GM21723 (cell line): ENCODE results near the gene ALDOB.
"Not testable (repeated sequence)": the region's sequence is repeated elsewhere in the genome, so short reads cannot be mapped to it uniquely, and the experiment has no call there.

Source experiments
- ATAC-seq: cut with Tn5 transposase; IDR thresholded peaks from one replicate; pipeline ENCODE4 v1.9.1; 2021; ENCODE audit warnings: mild to moderate bottlenecking, moderate library complexity; ENCODE audit not compliant: unreplicated experiment

Gene ALDOB

GRCh38 chr9:101388507-101388993 lies 47.0 kb downstream of the ALDOB start:
- no peak for ATAC-seq

GRCh38 chr9:101387871-101388506 lies 47.6 kb downstream of the ALDOB start:
- ATAC-seq = peak; percentile 70

- not testable (repeated sequence) for ATAC-seq
Observed at GRCh38 chr9:101384873-101385536, 50.6 kb downstream of the ALDOB start, which contains the start of gene BAAT. BAAT (minus strand) TSS chr9:101385006; CDS start chr9:101371404, 13,602 bp downstream.

- no peak for ATAC-seq
Observed at GRCh38 chr9:101383361-101383760, 52.2 kb downstream of the ALDOB start.

- no peak for ATAC-seq
Observed at GRCh38 chr9:101381833-101382342, 53.7 kb downstream of the ALDOB start.

GRCh38 chr9:101381118-101381517 lies 54.5 kb downstream of the ALDOB start:
- ATAC-seq = no peak

GRCh38 chr9:101380295-101380694 lies 55.3 kb downstream of the ALDOB start:
- no peak for ATAC-seq

- no peak for ATAC-seq
Observed at GRCh38 chr9:101376111-101376848, 59.3 kb downstream of the ALDOB start.

- ATAC-seq = no peak
Observed at GRCh38 chr9:101375546-101375945, 60.0 kb downstream of the ALDOB start.

GRCh38 chr9:101372327-101373118 lies 63.1 kb downstream of the ALDOB start:
- ATAC-seq = no peak

- ATAC-seq = no peak
Observed at GRCh38 chr9:101371813-101372212, 63.8 kb downstream of the ALDOB start.
